ENCODE measurements around the gene NINJ2.

DNA sequence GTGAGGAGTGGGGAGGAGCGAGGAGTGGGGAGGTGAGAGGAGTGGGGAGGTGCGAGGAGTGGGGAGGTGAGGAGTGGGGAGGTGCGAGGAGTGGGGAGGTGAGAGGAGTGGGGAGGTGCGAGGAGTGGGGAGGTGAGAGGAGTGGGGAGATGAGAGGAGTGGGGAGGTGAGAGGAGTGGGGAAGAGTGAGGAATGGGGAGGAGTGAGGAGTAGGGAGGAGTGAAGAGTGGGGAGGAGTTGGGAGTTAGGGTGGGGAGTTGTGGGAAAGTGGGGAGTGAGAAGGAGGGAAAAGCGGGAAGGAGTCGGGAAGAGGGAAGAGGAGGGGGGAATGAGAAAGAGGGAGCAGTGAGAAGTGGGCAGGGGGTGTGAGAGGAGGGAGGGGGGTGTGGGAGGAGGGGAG, 117.4 kb downstream of the NINJ2 start:
- no peak for TF ChIP-seq POLR2A (IDR thresholded peaks at IDR 0.05)
- TF ChIP-seq, protein P1, sequence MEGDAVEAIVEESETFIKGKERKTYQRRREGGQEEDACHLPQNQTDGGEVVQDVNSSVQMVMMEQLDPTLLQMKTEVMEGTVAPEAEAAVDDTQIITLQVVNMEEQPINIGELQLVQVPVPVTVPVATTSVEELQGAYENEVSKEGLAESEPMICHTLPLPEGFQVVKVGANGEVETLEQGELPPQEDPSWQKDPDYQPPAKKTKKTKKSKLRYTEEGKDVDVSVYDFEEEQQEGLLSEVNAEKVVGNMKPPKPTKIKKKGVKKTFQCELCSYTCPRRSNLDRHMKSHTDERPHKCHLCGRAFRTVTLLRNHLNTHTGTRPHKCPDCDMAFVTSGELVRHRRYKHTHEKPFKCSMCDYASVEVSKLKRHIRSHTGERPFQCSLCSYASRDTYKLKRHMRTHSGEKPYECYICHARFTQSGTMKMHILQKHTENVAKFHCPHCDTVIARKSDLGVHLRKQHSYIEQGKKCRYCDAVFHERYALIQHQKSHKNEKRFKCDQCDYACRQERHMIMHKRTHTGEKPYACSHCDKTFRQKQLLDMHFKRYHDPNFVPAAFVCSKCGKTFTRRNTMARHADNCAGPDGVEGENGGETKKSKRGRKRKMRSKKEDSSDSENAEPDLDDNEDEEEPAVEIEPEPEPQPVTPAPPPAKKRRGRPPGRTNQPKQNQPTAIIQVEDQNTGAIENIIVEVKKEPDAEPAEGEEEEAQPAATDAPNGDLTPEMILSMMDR (IDR thresholded peaks at IDR 0.05): no peak
- no peak for TF ChIP-seq EP300 (IDR thresholded peaks at IDR 0.05)
- TF ChIP-seq POLR2AphosphoS5 (IDR thresholded peaks at IDR 0.05): no peak
